ENCODE results near the gene SORCS2. TPM values are rescaled to one million over a fixed set of nuclear protein-coding genes. Genes with fewer than 3 reads are reported as not detected.

Gene SORCS2
- total RNA-seq, 1 donor from 2014 or later: 13.8 TPM

DNA sequence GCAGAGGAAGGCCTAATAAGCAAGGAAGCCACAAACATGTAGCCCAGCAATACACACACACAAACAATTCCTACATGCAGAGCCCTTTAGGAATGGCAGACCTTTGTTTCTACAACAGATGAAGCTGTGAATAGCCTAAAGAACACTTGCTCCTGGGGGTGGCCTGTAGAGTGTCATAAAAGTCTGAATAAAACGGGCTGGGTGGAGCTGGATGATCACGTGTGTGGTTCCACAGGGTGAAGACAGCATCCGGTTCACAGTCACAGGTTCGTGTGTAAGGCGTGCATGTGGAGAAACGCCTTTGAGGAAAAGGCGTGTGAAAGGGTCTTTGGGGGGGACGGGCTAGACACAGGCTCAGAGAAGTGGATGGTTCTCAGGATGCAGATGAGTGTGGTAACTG, 591.2 kb downstream of the SORCS2 start:
- peaks cover 14% of the 10 kb centered on the region for H3K4me1 Mint-ChIP-seq (ENCODE audit: low read depth, unreplicated experiment)
- Histone ChIP-seq H3K27me3 (ENCODE audit: insufficient read depth, low read length) (no peaks in the 10 kb centered on the region), H3K36me3 (ENCODE audit: insufficient read depth, low read length) (peaks cover 65% of the 10 kb centered on the region), H3K9me3 (ENCODE audit: insufficient read depth, low read depth, low read length) (no peaks in the 10 kb centered on the region), H3K4me2 (ENCODE audit: low read length) (no peak overlapping the region), H2AFZ (ENCODE audit: low read depth, low read length) (no peak overlapping the region), H3K4me3 (ENCODE audit: insufficient read depth, low read depth, low read length) (no peak overlapping the region), H4K20me1 (ENCODE audit: insufficient read depth, low read length) (peaks cover 80% of the 10 kb centered on the region), H3K9ac (ENCODE audit: low read length) (peak overlapping the region; percentile 33), H3K79me2 (ENCODE audit: insufficient read depth, low read length) (peaks cover 78% of the 10 kb centered on the region), H3K27ac (ENCODE audit: low read depth, low read length) (peak overlapping the region; percentile 62), H3K4me1 (ENCODE audit: insufficient read depth, low read length) (peaks cover 35% of the 10 kb centered on the region)
- TF ChIP-seq CTCF (IDR thresholded peaks at IDR 0.05; ENCODE audit: insufficient read depth, low read depth, low read length) (no peak), EZH2 (IDR thresholded peaks at IDR 0.05; ENCODE audit: insufficient read depth, low read length) (no peak)
- no peak overlapping the region for H3K4me3 Mint-ChIP-seq (ENCODE audit: unreplicated experiment)
- H3K36me3 Mint-ChIP-seq (ENCODE audit: low read depth, unreplicated experiment): peaks cover 43% of the 10 kb centered on the region
- H3K27ac Mint-ChIP-seq (ENCODE audit: unreplicated experiment): no peak overlapping the region
- H3K27me3 Mint-ChIP-seq (ENCODE audit: low read depth, unreplicated experiment): no peaks in the 10 kb centered on the region
- FAIRE-seq (no peak), DNase-seq (ENCODE audit: low read depth) (no peak)
- peaks cover 2% of the 10 kb centered on the region for H3K9me3 Mint-ChIP-seq (ENCODE audit: unreplicated experiment)

DNA sequence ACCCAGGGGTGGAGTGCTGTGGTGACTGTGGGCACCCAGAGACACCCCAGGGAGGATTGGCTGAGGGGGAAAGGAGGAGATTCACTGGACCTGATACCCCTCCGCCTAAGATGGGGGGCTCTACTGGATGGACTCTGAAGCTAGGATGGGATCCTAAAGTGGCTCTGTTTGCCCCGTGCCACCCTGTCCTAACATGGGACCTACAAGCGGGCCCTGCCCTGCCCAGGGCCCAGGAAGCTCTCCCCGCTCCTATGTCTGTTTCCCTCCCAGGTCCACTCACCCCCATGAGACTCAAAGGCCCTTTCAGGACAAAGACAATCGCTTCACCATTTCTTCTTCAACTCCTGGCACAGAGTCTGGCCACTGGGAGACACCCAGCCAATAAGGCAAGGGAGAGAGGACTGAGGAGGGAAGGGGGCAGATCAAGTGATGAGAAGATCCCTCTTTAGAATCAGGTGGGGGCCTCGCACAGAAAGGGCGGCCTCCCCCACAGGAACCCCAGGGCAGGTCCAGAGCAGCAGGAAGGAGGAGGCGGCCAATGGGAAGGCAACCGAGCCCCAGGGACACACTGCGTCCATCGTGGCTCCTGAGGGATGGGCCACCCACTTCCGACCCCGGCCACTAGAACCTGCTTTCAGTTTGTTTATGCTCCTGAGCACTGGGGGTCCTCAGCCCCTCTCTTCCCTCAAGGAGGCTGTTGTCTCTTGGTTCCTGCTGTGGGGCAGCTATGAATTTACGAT, 592.0 kb downstream of the SORCS2 start:
- Histone ChIP-seq H3K36me3 (ENCODE audit: insufficient read depth, low read length) (peaks cover 58% of the 10 kb centered on the region), H3K79me2 (ENCODE audit: insufficient read depth, low read length) (peaks cover 79% of the 10 kb centered on the region), H3K9ac (ENCODE audit: low read length) (peak overlapping the region; percentile 24), H3K4me1 (ENCODE audit: insufficient read depth, low read length) (peaks cover 30% of the 10 kb centered on the region), H3K4me2 (ENCODE audit: low read length) (no peak overlapping the region), H2AFZ (ENCODE audit: low read depth, low read length) (no peak overlapping the region), H3K9me3 (ENCODE audit: insufficient read depth, low read depth, low read length) (no peaks in the 10 kb centered on the region), H3K27me3 (ENCODE audit: insufficient read depth, low read length) (no peaks in the 10 kb centered on the region), H4K20me1 (ENCODE audit: insufficient read depth, low read length) (peaks cover 83% of the 10 kb centered on the region), H3K4me3 (ENCODE audit: insufficient read depth, low read depth, low read length) (no peak overlapping the region), H3K27ac (ENCODE audit: low read depth, low read length) (peak overlapping the region; percentile 62)
- H3K36me3 Mint-ChIP-seq (ENCODE audit: low read depth, unreplicated experiment): peaks cover 39% of the 10 kb centered on the region
- peaks cover 2% of the 10 kb centered on the region for H3K9me3 Mint-ChIP-seq (ENCODE audit: unreplicated experiment)
- FAIRE-seq (no peak), DNase-seq (ENCODE audit: low read depth) (no peak)
- no peak overlapping the region for H3K4me3 Mint-ChIP-seq (ENCODE audit: unreplicated experiment)
- H3K27me3 Mint-ChIP-seq (ENCODE audit: low read depth, unreplicated experiment): no peaks in the 10 kb centered on the region
- H3K27ac Mint-ChIP-seq (ENCODE audit: unreplicated experiment): no peak overlapping the region
- TF ChIP-seq CTCF (IDR thresholded peaks at IDR 0.05; ENCODE audit: insufficient read depth, low read depth, low read length) (no peak), EZH2 (IDR thresholded peaks at IDR 0.05; ENCODE audit: insufficient read depth, low read length) (no peak)
- H3K4me1 Mint-ChIP-seq (ENCODE audit: low read depth, unreplicated experiment): peaks cover 14% of the 10 kb centered on the region

DNA sequence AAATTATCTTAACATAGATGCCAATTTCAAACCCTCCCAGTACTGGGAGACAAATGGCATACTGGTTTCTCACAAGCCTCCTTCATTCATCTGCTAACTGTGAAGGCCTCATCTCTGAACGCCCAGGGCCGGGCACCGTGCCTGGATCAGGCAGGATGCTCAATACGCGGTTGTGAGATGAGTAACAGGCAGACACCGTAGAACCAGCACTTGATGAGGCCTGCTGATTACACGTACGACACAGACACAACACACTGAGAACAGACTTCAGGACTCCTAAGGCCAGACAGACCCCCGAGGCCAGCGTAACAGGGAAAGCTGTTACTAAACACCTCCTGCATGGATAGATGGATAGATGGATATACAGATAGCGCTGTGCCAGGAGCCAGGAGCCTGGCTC, 592.7 kb downstream of the SORCS2 start:
- H3K9me3 Mint-ChIP-seq (ENCODE audit: unreplicated experiment): peaks cover 2% of the 10 kb centered on the region
- H3K27me3 Mint-ChIP-seq (ENCODE audit: low read depth, unreplicated experiment): no peaks in the 10 kb centered on the region
- H3K27ac Mint-ChIP-seq (ENCODE audit: unreplicated experiment): no peak overlapping the region
- Histone ChIP-seq H3K27me3 (ENCODE audit: insufficient read depth, low read length) (no peaks in the 10 kb centered on the region), H3K36me3 (ENCODE audit: insufficient read depth, low read length) (peaks cover 52% of the 10 kb centered on the region), H3K4me1 (ENCODE audit: insufficient read depth, low read length) (peaks cover 23% of the 10 kb centered on the region), H3K4me3 (ENCODE audit: insufficient read depth, low read depth, low read length) (no peak overlapping the region), H4K20me1 (ENCODE audit: insufficient read depth, low read length) (peaks cover 83% of the 10 kb centered on the region), H3K79me2 (ENCODE audit: insufficient read depth, low read length) (peaks cover 80% of the 10 kb centered on the region), H3K9me3 (ENCODE audit: insufficient read depth, low read depth, low read length) (no peaks in the 10 kb centered on the region), H3K9ac (ENCODE audit: low read length) (peak overlapping the region; percentile 24), H2AFZ (ENCODE audit: low read depth, low read length) (no peak overlapping the region), H3K4me2 (ENCODE audit: low read length) (no peak overlapping the region), H3K27ac (ENCODE audit: low read depth, low read length) (peak overlapping the region; percentile 62)
- FAIRE-seq: peak; percentile 20
- TF ChIP-seq EZH2 (IDR thresholded peaks at IDR 0.05; ENCODE audit: insufficient read depth, low read length): no peak
- no peak for TF ChIP-seq CTCF (IDR thresholded peaks at IDR 0.05; ENCODE audit: insufficient read depth, low read depth, low read length)
- no peak overlapping the region for H3K4me3 Mint-ChIP-seq (ENCODE audit: unreplicated experiment)
- H3K4me1 Mint-ChIP-seq (ENCODE audit: low read depth, unreplicated experiment): peaks cover 14% of the 10 kb centered on the region
- peaks cover 35% of the 10 kb centered on the region for H3K36me3 Mint-ChIP-seq (ENCODE audit: low read depth, unreplicated experiment)
- peak; percentile 95 for DNase-seq (ENCODE audit: low read depth)

Measured in astrocyte (in vitro differentiated cells and primary cell).